Transverse colon (tissue), 4 donors: ENCODE measurements around the gene EPS8. TPM values are rescaled to one million over a fixed set of nuclear protein-coding genes. Genes with fewer than 3 reads are reported as not detected.

Experiments used
- DNase-seq: peaks from one replicate; pipeline ENCODE4 v3.0.0-alpha.2; 2019
- H3K27ac ChIP-seq, 4 donors: fragments of 200-600 bp; sonication (generic); 2 replicates each; pipeline ENCODE4 v1.5.1; 2016 to 2018; ENCODE audit warnings: inconsistent platforms in 4 of 4
- H3K27me3 ChIP-seq: fragments of 200-600 bp; sonication (generic); 2 replicates; pipeline ENCODE4 v1.5.1; 2017; ENCODE audit warnings: inconsistent platforms
- H3K36me3 ChIP-seq, 4 donors: fragments of 200-600 bp; sonication (generic); 2 replicates each; pipeline ENCODE4 v1.5.1; 2017 to 2019; ENCODE audit warnings: inconsistent platforms in 4 of 4
- H3K4me1 ChIP-seq, 4 donors: fragments of 200-600 bp; sonication (generic); 2 replicates each; pipeline ENCODE4 v1.5.1; 2017 to 2020; ENCODE audit warnings: inconsistent platforms in 4 of 4
- H3K4me3 ChIP-seq, 4 donors: fragments of 200-600 bp; sonication (generic); 1 replicate in 1 of 4; 2 replicates in 3 of 4; pipeline versions ENCODE4 v1.5.1 to v1.6.1; 2017 to 2019; ENCODE audit warnings: inconsistent platforms in 4 of 4
- H3K9me3 ChIP-seq, 2 donors: fragments of 200-600 bp; sonication (generic); 2 replicates each; pipeline ENCODE4 v1.5.1; 2017 to 2019; ENCODE audit warnings: inconsistent platforms in 2 of 2
- EP300 ChIP-seq: sonication (generic); formaldehyde crosslinking; IDR thresholded peaks from one replicate; pipeline ENCODE4 v1.6.1; 2017; ENCODE audit warnings: antibody characterized with exemption, low read depth
- POLR2A ChIP-seq: fragments of 450-650 bp; IDR thresholded peaks from one replicate; pipeline ENCODE4 v1.6.1; 2016; ENCODE audit warnings: antibody characterized with exemption, mild to moderate bottlenecking, moderate library complexity
- POLR2AphosphoS5 ChIP-seq, 3 donors: sonication (generic); formaldehyde crosslinking; IDR thresholded peaks; one replicate each; pipeline ENCODE4 v1.6.1; 2016; ENCODE audit warnings: antibody characterized with exemption in 3 of 3
- WGBS, 2 donors: methylation state at CpG; one replicate each; pipeline ENCODE4 v1.1.5; 2018; ENCODE audit warnings: low coverage in 1 of 2; 5-methylcytosine and 5-hydroxymethylcytosine counted together
- in situ Hi-C, 4 donors: fragments of 200-750 bp; cut with MboI; loops; one replicate each; pipeline versions ENCODE4 v1.15.0 to v1.15.1; 2017; ENCODE audit warnings: low sequenced_read_pairs in 3 of 4, low pct_ligation_motif_present in 1 of 4, low pct_unique_long_range_greater_than_20kb in 1 of 4
- intact Hi-C: fragments of 100-400 bp; cut with DNase I; formaldehyde crosslinking; loops from one replicate; pipeline ENCODE4 v1.15.1; 2023; ENCODE audit warnings: low total_unique reads
- total RNA-seq, 4 donors: library from RNA; depleted of rRNA; stranded (reverse); fragments of >200 nt; gene quantifications; one replicate each; pipeline ENCODE4 v1.1.0, GENCODE V29; 2016
- TF ChIP-seq, protein P1 (sequence below), 5 experiments: fragments of 200-600 bp in 3 of 5; fragments of 450-650 bp in 2 of 5; sonication (generic) in 3 of 5; IDR thresholded peaks; 1 replicate in 2 of 5; 2 replicates in 3 of 5; pipeline ENCODE4 v1.5.1; 2016 to 2017; ENCODE audit warnings: antibody characterized with exemption in 5 of 5, inconsistent platforms in 3 of 5, mild to moderate bottlenecking in 2 of 5, moderate library complexity in 1 of 5

The EPS8 gene
- total RNA-seq, 4 donors from 2014 or later = 55.1 to 180 (median 140) TPM

DNA sequence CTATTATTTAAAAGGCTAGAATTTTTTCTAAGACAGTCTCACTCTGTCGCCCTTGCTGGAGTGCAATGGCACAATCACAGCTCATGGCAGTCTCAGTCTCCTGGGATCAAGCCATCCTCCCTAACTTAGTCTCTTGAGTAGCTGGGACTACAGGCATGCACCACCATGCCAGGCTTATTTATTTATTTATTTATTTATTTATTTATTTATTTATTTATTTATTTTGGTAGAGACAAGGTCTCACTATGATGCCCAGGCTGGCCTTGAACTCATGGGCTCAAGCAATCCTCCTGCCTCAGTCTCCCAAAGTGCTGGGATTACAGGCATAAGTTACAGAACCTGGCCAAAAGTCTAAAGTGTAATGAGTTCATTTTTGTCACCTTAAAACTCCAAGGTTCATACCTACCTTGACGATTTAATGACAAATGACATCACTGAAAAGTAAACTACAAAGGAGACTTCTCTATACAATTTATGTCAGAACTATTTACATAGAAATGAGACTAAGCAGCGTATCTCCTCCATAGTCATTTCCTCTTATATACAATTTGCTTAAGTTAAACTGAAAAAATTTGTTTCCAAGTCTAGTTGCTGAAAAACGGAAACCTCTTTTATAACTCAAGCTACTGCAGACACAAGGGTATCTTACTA, 78.2 kb downstream of the EPS8 start:
- intact Hi-C loops = no loop called here
- WGBS, 2 donors = 60 to 65% methylated on average over 4 of the region's 4 CpGs
- peak overlapping the region; percentile 82 to 87 (median 84) for H3K27ac ChIP-seq
- DNase-seq = no peak
- in situ Hi-C loops = no loop called here
- peak; percentile 55 for TF ChIP-seq POLR2A
- TF ChIP-seq EP300 = no peak
- TF ChIP-seq POLR2AphosphoS5 (IDR thresholded peaks at IDR 0.05) = peak in 2 of 3 donors; percentile 55 to 76
- TF ChIP-seq, protein P1, sequence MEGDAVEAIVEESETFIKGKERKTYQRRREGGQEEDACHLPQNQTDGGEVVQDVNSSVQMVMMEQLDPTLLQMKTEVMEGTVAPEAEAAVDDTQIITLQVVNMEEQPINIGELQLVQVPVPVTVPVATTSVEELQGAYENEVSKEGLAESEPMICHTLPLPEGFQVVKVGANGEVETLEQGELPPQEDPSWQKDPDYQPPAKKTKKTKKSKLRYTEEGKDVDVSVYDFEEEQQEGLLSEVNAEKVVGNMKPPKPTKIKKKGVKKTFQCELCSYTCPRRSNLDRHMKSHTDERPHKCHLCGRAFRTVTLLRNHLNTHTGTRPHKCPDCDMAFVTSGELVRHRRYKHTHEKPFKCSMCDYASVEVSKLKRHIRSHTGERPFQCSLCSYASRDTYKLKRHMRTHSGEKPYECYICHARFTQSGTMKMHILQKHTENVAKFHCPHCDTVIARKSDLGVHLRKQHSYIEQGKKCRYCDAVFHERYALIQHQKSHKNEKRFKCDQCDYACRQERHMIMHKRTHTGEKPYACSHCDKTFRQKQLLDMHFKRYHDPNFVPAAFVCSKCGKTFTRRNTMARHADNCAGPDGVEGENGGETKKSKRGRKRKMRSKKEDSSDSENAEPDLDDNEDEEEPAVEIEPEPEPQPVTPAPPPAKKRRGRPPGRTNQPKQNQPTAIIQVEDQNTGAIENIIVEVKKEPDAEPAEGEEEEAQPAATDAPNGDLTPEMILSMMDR (IDR thresholded peaks at IDR 0.05) = no peak
- H3K27me3 ChIP-seq = no peaks in the 10 kb centered on the region
- H3K36me3 ChIP-seq = no peaks in the 10 kb centered on the region
- H3K9me3 ChIP-seq = no peaks in the 10 kb centered on the region
- H3K4me1 ChIP-seq = peaks cover 0 to 74% (median 28%) of the 10 kb centered on the region in 4 donors
- peak overlapping the region in 2 of 4 donors; percentile 18 to 35 for H3K4me3 ChIP-seq

DNA sequence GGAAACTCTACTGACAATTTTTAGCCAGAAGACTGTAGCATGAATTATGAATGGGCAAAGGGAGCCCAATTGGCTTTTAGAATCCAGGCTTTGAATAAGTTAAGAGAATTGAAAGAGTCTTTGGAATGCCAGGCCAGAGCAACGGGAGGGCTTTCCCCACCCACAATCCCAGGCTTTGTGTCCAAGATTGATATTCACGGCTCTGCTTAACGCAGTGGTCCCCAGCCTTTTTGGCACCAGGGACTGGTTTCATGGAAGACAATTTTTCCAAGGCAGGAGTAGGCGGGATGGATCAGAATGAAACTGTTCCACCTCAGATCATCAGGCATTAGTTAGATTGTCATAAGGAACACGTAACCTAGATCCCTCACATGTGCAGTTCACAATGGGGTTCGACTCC, 79.6 kb downstream of the EPS8 start:
- DNase-seq = no peak
- Histone ChIP-seq H3K27ac (no peak overlapping the region), H3K27me3 (no peaks in the 10 kb centered on the region), H3K4me3 (no peak overlapping the region), H3K9me3 (no peaks in the 10 kb centered on the region), H3K36me3 (no peaks in the 10 kb centered on the region), H3K4me1 (peaks cover 0 to 80% (median 28%) of the 10 kb centered on the region in 4 donors)
- intact Hi-C loops (no loop called here), in situ Hi-C loops (no loop called here)
- WGBS, 2 donors = 85 to 95% methylated on average over 4 to 6 of the region's 6 CpGs
- TF ChIP-seq, protein P1 (IDR thresholded peaks at IDR 0.05) = no peak
- no peak for TF ChIP-seq POLR2A
- TF ChIP-seq EP300 = no peak
- no peak for TF ChIP-seq POLR2AphosphoS5 (IDR thresholded peaks at IDR 0.05)

DNA sequence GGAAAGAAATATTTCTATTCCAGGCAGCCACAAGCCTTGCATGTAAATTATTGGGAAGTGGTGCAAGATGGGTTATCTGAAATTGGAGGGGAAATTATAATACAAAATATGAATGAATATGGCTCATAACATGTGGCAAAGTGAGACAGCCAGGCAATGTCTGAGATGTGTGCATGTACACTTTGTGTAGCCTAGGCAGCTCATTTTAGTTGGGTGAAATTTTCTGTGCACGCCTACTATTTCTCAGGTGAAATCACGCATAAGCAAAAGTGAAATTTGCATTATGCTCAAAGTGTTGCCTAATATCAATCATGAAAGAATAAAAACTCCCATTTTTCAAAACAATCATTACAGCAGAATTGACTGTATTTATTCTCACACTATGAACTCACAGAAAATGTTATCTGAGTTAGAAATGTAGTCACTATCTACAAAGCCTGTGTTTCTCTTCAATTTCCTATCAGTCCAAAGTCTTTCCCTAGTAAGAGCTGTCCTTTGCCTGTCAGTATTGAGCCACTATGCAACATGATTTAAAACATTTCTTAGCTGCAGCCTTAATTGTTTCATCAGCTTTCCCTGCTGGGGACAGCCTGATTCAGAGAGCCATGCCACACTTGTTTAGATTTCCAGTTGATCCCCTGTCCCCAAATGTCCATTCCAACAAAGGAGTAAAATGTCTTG, 80.7 kb downstream of the EPS8 start:
- Histone ChIP-seq H3K27me3 (no peaks in the 10 kb centered on the region), H3K36me3 (no peaks in the 10 kb centered on the region), H3K27ac (no peak overlapping the region), H3K9me3 (no peaks in the 10 kb centered on the region), H3K4me1 (peaks cover 0 to 70% (median 21%) of the 10 kb centered on the region in 4 donors), H3K4me3 (no peak overlapping the region)
- in situ Hi-C loops (no loop called here), intact Hi-C loops (no loop called here)
- TF ChIP-seq EP300 (no peak), POLR2AphosphoS5 (IDR thresholded peaks at IDR 0.05) (no peak), POLR2A (no peak)
- TF ChIP-seq, protein P1 (IDR thresholded peaks at IDR 0.05) = no peak
- 89% methylated on average over 2 of the region's 2 CpGs for WGBS, 2 donors
- DNase-seq = no peak

DNA sequence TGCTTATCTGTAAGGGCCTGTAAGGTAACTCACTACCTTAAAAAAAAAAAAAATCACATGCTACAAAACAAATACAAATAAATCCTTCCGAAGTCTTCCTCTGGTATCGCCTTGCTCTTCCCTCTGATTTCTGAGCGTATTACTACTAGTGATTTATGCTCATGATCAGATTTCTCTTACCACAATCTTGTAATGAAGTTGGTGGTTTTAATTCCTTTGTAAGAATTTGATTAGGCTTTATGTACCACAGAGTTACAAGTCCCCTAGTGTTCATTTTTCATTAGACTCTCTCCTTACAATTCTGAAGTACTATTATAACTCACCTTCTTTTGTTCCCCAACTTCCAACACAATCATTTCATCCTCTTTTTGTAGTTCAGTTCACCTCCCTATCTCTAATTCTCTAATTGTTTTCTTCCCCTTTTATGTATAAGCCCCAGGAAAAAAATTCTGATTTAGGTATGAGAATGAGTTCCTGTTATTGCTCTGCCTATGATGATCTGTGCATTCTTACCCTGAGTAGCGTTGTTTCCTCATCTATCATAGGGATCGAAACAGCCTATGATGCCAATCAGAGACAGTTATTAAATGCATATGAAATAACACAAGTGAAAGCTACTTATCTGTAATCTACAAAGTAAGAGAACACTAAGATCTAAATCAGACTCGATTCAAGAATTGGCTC, 81.5 kb downstream of the EPS8 start:
- H3K27ac ChIP-seq = peak overlapping the region in 1 of 4 donors; percentile 11
- H3K4me3 ChIP-seq = no peak overlapping the region
- intact Hi-C loops (no loop called here), in situ Hi-C loops (no loop called here)
- WGBS, 2 donors = 81 to 83% methylated on average over 6 of the region's 6 CpGs
- no peaks in the 10 kb centered on the region for H3K27me3 ChIP-seq
- H3K9me3 ChIP-seq = no peaks in the 10 kb centered on the region
- TF ChIP-seq POLR2A = no peak
- TF ChIP-seq, protein P1 (IDR thresholded peaks at IDR 0.05) = no peak
- TF ChIP-seq EP300 = no peak
- TF ChIP-seq POLR2AphosphoS5 (IDR thresholded peaks at IDR 0.05) = no peak
- H3K4me1 ChIP-seq = peaks cover 0 to 70% (median 16%) of the 10 kb centered on the region in 4 donors
- no peaks in the 10 kb centered on the region for H3K36me3 ChIP-seq
- DNase-seq = no peak
